H1 (cell line): ENCODE results near the gene GPC3. TPM values are rescaled to one million over a fixed set of nuclear protein-coding genes. Genes with fewer than 3 reads are reported as not detected.

Experiments
- CTCF ChIA-PET: fragments of 300-600 bp; sonication (Branson Sonifier 250); formaldehyde crosslinking; loops from one replicate; lab custom pipeline; 2021; ENCODE audit not compliant: partially characterized antibody; lab: Charles Lee
- POLR2A ChIA-PET: fragments of 300-600 bp; sonication (Branson Sonifier 250); formaldehyde crosslinking; loops from one replicate; lab custom pipeline; 2021; ENCODE audit warnings: inconsistent platforms; ENCODE audit not compliant: partially characterized antibody; lab: Charles Lee
- DNase-seq, 2 experiments: peaks; one replicate each; pipeline versions ENCODE4 v3.0.0 to v3.0.0-alpha.2; 2010 to 2022; ENCODE audit warnings: low spot score in 2 of 2, low read depth in 1 of 2, mixed read lengths in 1 of 2
- FAIRE-seq: peaks from 2 replicates; lab custom pipeline; 2011; peaks lifted over from hg19 to GRCh38; lab: Jason Lieb, UNC
- H2AFZ ChIP-seq: 2 replicates; pipeline ENCODE4 v1.8.1; 2012; ENCODE audit warnings: low read length, inconsistent platforms
- H2AK5ac ChIP-seq: 2 replicates; pipeline ENCODE4 v1.6.1; 2013; ENCODE audit warnings: low read depth, low read length
- H2BK120ac ChIP-seq: replicated peaks from 2 replicates; pipeline ENCODE3; 2013; ENCODE audit warnings: low read depth, low read length, inconsistent platforms
- H2BK12ac ChIP-seq: 2 replicates; pipeline ENCODE4 v1.6.1; 2013; ENCODE audit warnings: low read depth, low read length
- H2BK15ac ChIP-seq: 2 replicates; pipeline ENCODE4 v1.6.1; 2013; ENCODE audit warnings: low read length
- H2BK20ac ChIP-seq: 2 replicates; pipeline ENCODE4 v1.6.1; 2013; ENCODE audit warnings: low read length
- H2BK5ac ChIP-seq: 2 replicates; pipeline ENCODE4 v1.6.1; 2013; ENCODE audit warnings: low read depth, low read length
- H3K14ac ChIP-seq: 2 replicates; pipeline ENCODE4 v1.6.1; 2013; ENCODE audit warnings: inconsistent platforms; ENCODE audit not compliant: insufficient read length
- H3K18ac ChIP-seq: 2 replicates; pipeline ENCODE4 v1.6.1; 2013; ENCODE audit warnings: low read length; ENCODE audit errors: extremely low read depth
- H3K23ac ChIP-seq: 2 replicates; pipeline ENCODE4 v1.6.1; 2013; ENCODE audit warnings: inconsistent platforms; ENCODE audit not compliant: insufficient read length
- H3K23me2 ChIP-seq: 2 replicates; pipeline ENCODE4 v1.6.1; 2013; ENCODE audit warnings: low read depth, low read length
- H3K27ac ChIP-seq: 2 replicates; pipeline ENCODE4 v1.6.1; 2011; ENCODE audit warnings: low read depth, low read length, inconsistent platforms
- H3K27me3 ChIP-seq, 4 experiments: replicated peaks in 1 of 4; 1 replicate in 1 of 4; 2 replicates in 3 of 4; pipeline versions ENCODE4 v1.6.1 to v1.8.1; 2011 to 2013; ENCODE audit warnings: low read length in 3 of 4, mild to moderate bottlenecking in 3 of 4, inconsistent platforms in 2 of 4, mixed read lengths in 2 of 4, moderate library complexity in 1 of 4; ENCODE audit not compliant: control insufficient read depth in 3 of 4, insufficient read depth in 3 of 4; ENCODE audit errors: extremely low read depth in 1 of 4
- H3K36me3 ChIP-seq, 4 experiments: 2 replicates each; pipeline versions ENCODE4 v1.6.1 to v1.8.1; 2011 to 2013; ENCODE audit warnings: mild to moderate bottlenecking in 4 of 4, low read length in 3 of 4, moderate library complexity in 2 of 4, control low read depth in 1 of 4, inconsistent platforms in 1 of 4; ENCODE audit not compliant: insufficient read depth in 4 of 4, control insufficient read depth in 2 of 4
- H3K4ac ChIP-seq: replicated peaks from 2 replicates; pipeline ENCODE3; 2013; ENCODE audit warnings: low read length, low read depth, mixed read lengths, inconsistent platforms; ENCODE audit not compliant: insufficient read length
- H3K4me1 ChIP-seq, 4 experiments: replicated peaks in 1 of 4; 1 replicate in 1 of 4; 2 replicates in 3 of 4; pipeline versions ENCODE4 v1.6.1 to v1.8.1; 2011 to 2013; ENCODE audit warnings: low read length in 3 of 4, inconsistent platforms in 2 of 4, mixed read lengths in 1 of 4; ENCODE audit not compliant: insufficient read depth in 4 of 4, control insufficient read depth in 3 of 4
- H3K4me2 ChIP-seq, 2 experiments: 2 replicates each; pipeline versions ENCODE4 v1.6.1 to v1.8.1; 2011 to 2013; ENCODE audit warnings: low read depth in 2 of 2, low read length in 2 of 2, control low read depth in 1 of 2, inconsistent platforms in 1 of 2, mild to moderate bottlenecking in 1 of 2; ENCODE audit not compliant: insufficient read depth in 1 of 2
- H3K4me3 ChIP-seq, 4 experiments: fragments of 200-600, 300-600 bp in 1 of 4; sonication (generic), shearing (Covaris generic), sonication (Bioruptor Twin) in 1 of 4; 2 replicates each; pipeline versions ENCODE4 v1.5.1 to v1.8.1; 2011 to 2016; ENCODE audit warnings: low read length in 4 of 4, low read depth in 3 of 4, control low read depth in 2 of 4, inconsistent platforms in 2 of 4, mild to moderate bottlenecking in 2 of 4, mixed read lengths in 1 of 4, moderate library complexity in 1 of 4; ENCODE audit not compliant: insufficient read depth in 2 of 4; ENCODE audit errors: extremely low read depth in 1 of 4
- H3K56ac ChIP-seq: replicated peaks from 2 replicates; pipeline ENCODE3; 2013; ENCODE audit warnings: low read depth, mild to moderate bottlenecking, mixed read lengths, low read length, inconsistent platforms; ENCODE audit not compliant: insufficient read length
- H3K79me1 ChIP-seq: 2 replicates; pipeline ENCODE4 v1.6.1; 2013; ENCODE audit warnings: low read depth, low read length, control low read depth
- H3K79me2 ChIP-seq, 2 experiments: 2 replicates each; pipeline versions ENCODE4 v1.6.1 to v1.8.1; 2012 to 2013; ENCODE audit warnings: low read length in 2 of 2, mild to moderate bottlenecking in 2 of 2, inconsistent platforms in 1 of 2; ENCODE audit not compliant: insufficient read depth in 2 of 2, control insufficient read depth in 1 of 2
- H3K9ac ChIP-seq, 4 experiments: replicated peaks in 1 of 4; 1 replicate in 1 of 4; 2 replicates in 3 of 4; pipeline versions ENCODE4 v1.6.1 to v1.8.1; 2011 to 2013; ENCODE audit warnings: low read depth in 3 of 4, low read length in 3 of 4, control low read depth in 2 of 4, mild to moderate bottlenecking in 2 of 4, moderate library complexity in 2 of 4, inconsistent platforms in 1 of 4; ENCODE audit errors: extremely low read depth in 1 of 4
- H3K9me3 ChIP-seq, 2 experiments: 2 replicates each; pipeline versions ENCODE4 v1.6.1 to v1.8.1; 2012 to 2013; ENCODE audit warnings: mild to moderate bottlenecking in 2 of 2, moderate library complexity in 2 of 2, control low read depth in 1 of 2, inconsistent platforms in 1 of 2, low read depth in 1 of 2, low read length in 1 of 2, mixed read lengths in 1 of 2; ENCODE audit not compliant: insufficient read depth in 2 of 2
- H4K20me1 ChIP-seq, 2 experiments: replicated peaks in 1 of 2; 2 replicates each; pipeline versions ENCODE3 to v1.8.1; 2011 to 2013; ENCODE audit warnings: inconsistent platforms in 2 of 2, low read length in 2 of 2, mild to moderate bottlenecking in 1 of 2; ENCODE audit not compliant: insufficient read depth in 2 of 2, control insufficient read depth in 1 of 2
- H4K5ac ChIP-seq: 2 replicates; pipeline ENCODE4 v1.6.1; 2013; ENCODE audit warnings: low read length, low read depth, mixed read lengths, inconsistent platforms; ENCODE audit not compliant: insufficient read length
- H4K8ac ChIP-seq: 2 replicates; pipeline ENCODE4 v1.8.0; 2013; ENCODE audit warnings: mild to moderate bottlenecking, moderate library complexity, low read length, inconsistent platforms; ENCODE audit not compliant: insufficient read depth; ENCODE audit errors: extremely low read depth
- H4K91ac ChIP-seq: replicated peaks from 2 replicates; pipeline ENCODE3; 2013; ENCODE audit warnings: low read length, mixed read lengths, inconsistent platforms; ENCODE audit not compliant: insufficient read length
- GTF2F1 ChIP-seq: IDR thresholded peaks from 2 replicates; pipeline ENCODE4 v1.6.1; 2012; ENCODE audit warnings: low read depth, low read length, improper control_type of control experiment, borderline replicate concordance
- NRF1 ChIP-seq: IDR thresholded peaks from 2 replicates; pipeline ENCODE4 v1.6.1; 2011; ENCODE audit warnings: mild to moderate bottlenecking, low read depth, low read length, improper control_type of control experiment
- WGBS, 2 experiments: shearing (Covaris generic) in 1 of 2; methylation state at CpG; one replicate each; pipeline versions ENCODE4 v1.1.6 to v1.1.7; 2013 to 2015; ENCODE audit warnings: low lambda C conversion rate in 2 of 2, mixed read lengths in 2 of 2, inconsistent platforms in 1 of 2, low coverage in 1 of 2, missing lambda C conversion rate in 1 of 2; ENCODE audit not compliant: insufficient replicate concordance in 2 of 2, insufficient coverage in 1 of 2, insufficient read length in 1 of 2; ENCODE audit errors: extremely low coverage in 1 of 2, missing lambda C conversion rate in 1 of 2; 5-methylcytosine and 5-hydroxymethylcytosine counted together
- polyA plus RNA-seq, 7 experiments: library from polyadenylated mRNA; depleted of rRNA in 3 of 7; stranded (reverse) in 5 of 7; unstranded in 2 of 7; fragments of >200 nt in 5 of 7; fragments of 200-250 nt in 2 of 7; gene quantifications; 1 replicate in 5 of 7; 2 replicates in 1 of 7; 4 replicates in 1 of 7; pipeline versions ENCODE4 v1.2.1 to v1.2.3, GENCODE V29; 2011 to 2013; ENCODE audit warnings: missing spikeins in 2 of 7, mixed read lengths in 2 of 7
- total RNA-seq: library from RNA; stranded (reverse); fragmentation: NEBNext Ultra II Directional; extraction: Animal tissue kit (Norgen Biotek cat#: 25700); gene quantifications from 2 replicates; pipeline ENCODE4 v1.2.1, GENCODE V29; 2021

Gene GPC3
- total and polyA plus RNA-seq, 2 of the 8 experiments (the other 6 are each of a cell fraction or from before 2014, with no cell fraction given): 64.8 to 71.9 TPM

DNA sequence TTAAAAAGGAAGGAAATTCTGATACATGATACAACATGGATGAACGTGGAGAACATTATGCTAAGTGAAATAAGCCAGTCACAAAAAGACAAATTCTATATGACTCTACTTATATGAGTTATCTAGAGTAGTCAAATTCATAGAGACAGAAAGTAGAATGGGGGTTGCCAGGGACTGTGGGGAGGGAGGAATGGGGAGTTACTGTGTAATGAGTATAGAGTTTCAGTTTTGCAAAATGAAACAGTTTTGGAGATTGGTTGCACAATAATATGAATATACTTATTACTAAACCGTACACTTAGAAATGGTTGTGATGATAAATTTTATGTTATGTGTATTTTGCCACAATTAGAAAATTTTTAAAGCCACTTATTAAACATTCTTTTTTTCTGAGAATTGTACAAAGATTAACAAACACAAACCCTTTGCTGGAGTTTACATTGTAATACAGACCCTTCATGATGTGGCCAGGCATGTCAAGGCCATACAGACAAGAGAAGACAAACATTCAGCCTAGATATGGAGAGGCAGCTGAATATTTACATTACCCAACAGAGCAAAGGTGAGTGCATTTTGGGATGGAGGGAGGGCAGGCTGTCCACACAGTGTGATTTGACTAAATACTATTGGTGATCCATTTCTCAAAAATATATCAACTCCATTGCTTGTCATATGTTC, 21.2 kb upstream of the GPC3 start:
- Histone ChIP-seq H4K20me1 (no peaks in the 10 kb centered on the region), H3K9ac (no peak overlapping the region), H3K27me3 (no peaks in the 10 kb centered on the region), H2BK20ac (no peak overlapping the region), H3K14ac (no peak overlapping the region), H3K56ac (no peak overlapping the region), H2BK12ac (no peak overlapping the region), H3K9me3 (no peaks in the 10 kb centered on the region), H2BK15ac (no peak overlapping the region), H3K4me2 (no peak overlapping the region), H2BK5ac (no peak overlapping the region), H3K18ac (no peak overlapping the region), H3K4me3 (no peak overlapping the region), H3K23ac (no peak overlapping the region), H2AK5ac (no peak overlapping the region), H3K36me3 (no peaks in the 10 kb centered on the region)
- ChIA-PET CTCF (interaction anchor here (1.4 kb wide), 1 partner anchor 19 kb away, joined by 3 read pairs; no protein-coding TSS in a partner anchor), POLR2A (no interaction called here)
- FAIRE-seq: no peak
- TF ChIP-seq GTF2F1: no peak
- TF ChIP-seq NRF1: no peak
- TF ChIP-seq, all 59 proteins: peak for 0
- Histone ChIP-seq H3K4ac (no peak overlapping the region), H3K27ac (no peak overlapping the region), H4K5ac (no peak overlapping the region), H4K91ac (no peak overlapping the region), H3K79me1 (no peaks in the 10 kb centered on the region), H4K8ac (no peak overlapping the region), H3K4me1 (no peaks in the 10 kb centered on the region), H2AFZ (no peak overlapping the region), H3K23me2 (no peaks in the 10 kb centered on the region), H3K79me2 (no peaks in the 10 kb centered on the region), H2BK120ac (no peak overlapping the region)
- 95% methylated on average over 2 of the region's 2 CpGs; no CpG with 5 or more reads in 1 of the 2 experiments for WGBS, 2 experiments
- DNase-seq: no peak
